Erythroblast (primary cell): ENCODE data around the gene RASL12.

Experiments
- GATA1 ChIP-seq: IDR thresholded peaks from 2 replicates; pipeline ENCODE4 v1.6.1; 2011; ENCODE audit warnings: low read depth, mild to moderate bottlenecking, control low read depth, low read length, moderate library complexity
- POLR2A ChIP-seq: IDR thresholded peaks from 2 replicates; pipeline ENCODE4 v1.6.1; 2011; ENCODE audit warnings: mild to moderate bottlenecking, low read length

- TF ChIP-seq POLR2A (no peak), GATA1 (no peak)
Measured at GRCh38 chr15:65008983-65009382, 58.8 kb downstream of the RASL12 start.
